HG03442 (cell line): Measurements from ENCODE around the gene KRT74.

ENCODE experiments used
- ATAC-seq: cut with Tn5 transposase; IDR thresholded peaks from one replicate; pipeline ENCODE4 v1.9.1; 2021; ENCODE audit warnings: mild to moderate bottlenecking, moderate library complexity; ENCODE audit not compliant: unreplicated experiment

KRT74 gene

DNA sequence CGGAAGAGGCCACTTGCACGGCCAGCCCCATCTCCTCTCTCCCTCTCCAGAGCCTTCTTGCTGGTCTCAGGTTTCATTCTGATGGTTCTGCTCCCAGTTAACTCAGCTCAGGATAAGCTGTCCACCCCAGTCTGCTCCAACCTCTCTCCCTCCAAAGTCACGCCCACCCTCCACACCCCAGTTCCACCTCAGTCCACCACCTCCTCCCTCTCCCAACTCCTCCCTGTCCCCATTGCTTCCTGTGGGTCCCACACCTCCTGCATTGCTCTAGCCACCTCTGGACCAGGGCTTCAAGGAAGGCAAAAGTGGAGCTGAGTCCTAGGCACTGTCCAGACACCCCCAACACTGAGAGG lies 33.8 kb downstream of the KRT74 start:
- no peak for ATAC-seq

DNA sequence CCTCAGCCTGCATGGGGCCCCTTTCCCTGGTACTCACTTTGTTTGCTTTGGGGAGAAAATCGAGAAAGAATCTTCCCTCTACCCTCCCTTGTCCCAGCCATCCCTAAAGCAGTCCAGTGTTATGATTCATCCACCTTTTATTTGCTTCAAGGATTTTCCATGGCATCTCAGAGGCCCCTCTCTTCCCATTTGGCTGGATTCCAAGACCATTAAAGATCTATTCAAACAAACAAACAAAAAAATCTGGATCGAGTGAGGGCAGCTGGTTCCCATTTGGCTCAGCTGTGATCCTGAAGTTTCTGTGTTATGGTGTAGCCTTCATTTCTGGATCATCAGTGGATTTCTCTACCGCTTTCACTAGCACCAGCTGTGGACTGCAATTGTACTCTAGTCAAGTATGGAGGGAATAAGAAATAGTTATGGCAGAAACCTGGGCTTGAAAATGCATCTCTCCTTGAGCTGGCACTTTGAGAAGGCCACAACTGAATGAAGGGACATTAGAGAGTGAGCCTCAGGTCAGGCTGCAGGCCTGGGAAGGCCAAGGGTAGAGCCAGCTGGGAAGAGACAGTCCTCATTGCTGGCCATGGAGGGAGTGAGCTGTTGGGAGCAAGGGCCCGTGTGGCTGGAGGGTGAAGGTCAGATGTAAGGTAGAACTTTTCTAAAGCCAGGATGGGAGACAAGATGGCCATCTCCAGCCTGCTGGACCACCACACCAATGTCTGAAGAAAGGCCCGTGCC lies 34.4 kb downstream of the KRT74 start:
- ATAC-seq: no peak

DNA sequence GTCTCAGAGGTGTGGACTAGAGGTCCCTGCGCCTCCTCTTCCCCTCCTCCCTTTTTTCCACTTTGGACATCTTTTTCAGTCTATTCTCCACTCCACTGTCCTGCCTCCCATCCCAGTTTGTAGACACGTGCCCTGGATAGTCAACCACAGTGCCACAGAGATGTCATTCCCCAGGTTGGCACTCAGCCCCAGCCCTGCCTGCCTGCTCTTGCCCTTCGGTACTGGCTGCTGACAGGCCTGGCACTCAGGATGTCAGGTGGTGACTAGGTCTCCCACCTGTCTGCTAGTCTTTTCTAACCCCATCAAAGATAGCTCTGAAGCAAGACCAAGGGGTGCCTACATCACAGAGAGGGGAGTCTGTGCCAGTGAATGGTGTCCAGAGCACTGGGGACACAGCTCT lies 36.5 kb downstream of the KRT74 start:
- no peak for ATAC-seq

DNA sequence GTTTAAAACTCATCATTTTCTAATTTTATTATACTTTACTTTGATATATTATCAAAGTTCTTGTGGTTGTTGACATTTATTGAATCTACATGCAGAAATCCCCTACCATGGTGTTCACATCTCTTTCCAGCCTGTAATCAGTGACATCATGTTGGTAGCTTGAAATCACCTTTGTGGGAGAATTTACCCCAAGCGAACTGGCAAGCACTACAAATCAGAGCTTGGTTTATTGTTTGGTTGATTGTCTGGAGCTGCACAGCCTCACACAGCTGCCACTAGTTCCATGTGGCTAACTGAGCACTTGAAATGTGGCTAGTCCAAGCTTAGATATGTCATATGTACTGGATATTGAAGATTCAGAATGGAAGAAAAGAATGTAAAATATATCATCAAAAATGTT lies 38.1 kb downstream of the KRT74 start:
- no peak for ATAC-seq

DNA sequence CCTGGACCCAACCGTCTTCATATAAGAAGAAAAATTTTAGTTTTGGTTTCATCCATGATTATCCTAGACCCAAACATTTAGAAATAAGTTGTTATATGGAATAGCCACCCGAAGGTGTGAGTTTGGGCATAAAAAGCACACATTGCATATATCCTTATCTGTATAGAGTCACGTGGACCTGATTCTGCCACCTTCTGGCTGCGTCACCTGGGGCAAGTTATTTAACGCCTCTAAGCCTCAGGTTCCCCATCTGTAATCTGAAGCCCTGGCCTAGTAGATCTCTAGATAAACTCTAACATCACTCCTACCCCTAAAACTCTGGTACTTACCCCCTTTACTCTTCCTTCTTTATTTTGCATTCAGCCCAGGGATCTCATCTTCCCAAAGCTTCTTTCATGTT lies 39.2 kb downstream of the KRT74 start:
- ATAC-seq: no peak

DNA sequence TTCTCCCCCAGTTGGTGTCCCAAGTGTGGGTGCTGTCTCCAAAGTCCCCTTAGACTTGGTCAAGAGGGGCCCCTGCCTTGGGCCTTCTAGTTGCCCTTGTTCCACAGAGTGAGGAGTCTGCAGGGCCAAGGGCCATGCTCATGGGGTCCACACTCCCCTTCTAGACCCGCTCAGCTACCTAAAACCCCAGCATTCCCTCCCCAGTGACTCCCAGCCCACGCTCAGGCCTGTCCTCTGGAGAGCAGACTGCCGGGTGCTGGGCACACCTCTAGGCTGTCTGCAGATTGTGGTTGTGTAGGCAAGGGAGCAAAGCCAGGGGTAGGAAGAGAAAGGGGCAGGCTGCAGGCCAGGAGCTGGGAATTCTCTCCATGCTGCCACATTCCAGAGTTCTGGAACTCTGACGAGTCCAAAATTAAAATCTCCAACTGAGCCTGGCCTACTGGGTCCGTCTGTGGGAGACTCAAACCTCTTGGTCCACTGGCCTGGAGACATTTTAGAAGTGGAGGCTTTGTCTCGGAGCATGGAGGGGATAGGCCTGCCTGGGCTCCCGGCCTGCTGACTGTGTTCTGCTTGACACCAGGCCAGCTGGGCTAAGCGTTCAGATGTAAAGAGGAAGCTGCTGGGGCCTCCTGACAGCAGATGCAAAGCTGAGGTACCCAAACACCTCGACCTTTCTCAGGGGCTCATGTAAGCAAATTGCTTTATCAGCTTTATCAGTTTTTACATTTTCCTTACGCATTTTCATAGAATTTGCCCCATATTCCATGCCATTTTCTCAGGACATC lies 39.8 kb downstream of the KRT74 start:
- ATAC-seq: no peak

DNA sequence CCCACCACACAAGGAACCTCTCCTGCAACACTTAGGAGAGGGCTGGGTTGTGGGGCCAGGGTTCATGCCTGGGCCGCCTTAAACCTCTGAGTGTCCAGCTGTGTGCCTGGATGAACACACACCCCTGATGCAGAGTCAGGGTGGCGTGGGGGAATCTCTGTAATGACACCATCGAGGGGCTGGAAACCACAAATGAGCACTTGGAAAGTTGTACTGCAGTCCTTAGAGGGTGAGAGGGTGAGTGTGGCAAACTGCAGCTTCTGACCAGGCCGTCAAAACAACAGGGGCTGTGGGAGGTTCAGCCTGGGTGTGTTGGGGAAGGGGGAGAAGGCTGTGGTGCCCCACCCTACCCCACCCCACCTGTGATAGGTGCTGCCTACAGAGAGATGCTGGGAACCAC lies 41.0 kb downstream of the KRT74 start:
- ATAC-seq: no peak

DNA sequence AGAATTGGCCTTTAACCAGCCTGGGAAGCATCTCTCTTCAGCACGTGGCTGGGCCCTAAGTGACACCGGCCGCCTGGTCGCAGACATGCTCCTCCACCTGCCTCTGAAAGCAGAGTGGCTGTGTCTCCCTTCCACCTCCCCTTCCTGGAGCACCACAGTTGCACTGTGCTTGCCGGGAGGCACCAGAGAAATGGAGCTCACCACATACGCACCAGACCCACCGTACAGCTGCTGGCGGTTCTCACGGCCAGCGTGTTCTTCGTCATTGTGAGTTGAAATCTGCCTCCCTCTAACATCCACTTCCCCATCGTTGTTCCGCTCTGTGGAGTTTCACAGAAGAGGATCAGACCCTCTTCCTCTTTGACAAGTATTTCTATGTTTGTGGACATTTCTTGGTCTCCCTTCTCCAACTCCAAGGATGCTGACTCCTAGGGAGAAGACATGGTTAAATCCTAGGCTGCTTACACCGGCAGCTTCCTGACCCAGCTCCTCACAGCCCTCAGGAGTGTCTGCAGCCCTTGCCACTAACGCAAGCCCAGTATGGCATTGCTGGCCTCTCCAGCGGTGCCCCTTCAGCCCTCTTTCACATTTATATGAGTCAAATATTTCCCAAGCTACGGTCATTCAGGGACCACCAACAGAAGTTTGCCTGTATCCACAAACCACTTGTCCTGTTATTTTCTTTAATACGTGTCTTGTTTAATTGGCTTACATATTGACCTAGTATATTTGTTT lies 41.9 kb downstream of the KRT74 start:
- no peak for ATAC-seq

DNA sequence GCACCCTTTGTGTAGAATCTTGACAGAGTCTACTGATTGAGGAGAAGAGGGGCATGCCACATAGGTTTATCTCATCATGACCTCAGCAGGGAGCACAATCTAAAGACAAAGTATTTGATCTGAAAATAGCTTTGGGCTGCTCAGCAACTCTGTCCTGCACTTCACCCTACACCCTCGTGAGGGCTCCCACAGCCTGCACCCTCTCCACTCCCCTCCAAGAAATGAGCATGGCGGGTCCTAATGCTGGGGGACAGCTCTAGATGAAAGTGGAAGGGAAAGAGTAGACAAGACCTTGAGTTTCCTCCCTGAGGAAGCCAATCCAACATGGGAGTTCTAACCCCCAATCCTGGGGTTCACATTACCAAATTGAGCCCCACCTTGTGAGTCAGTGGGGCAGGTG lies 42.7 kb downstream of the KRT74 start:
- ATAC-seq: no peak

DNA sequence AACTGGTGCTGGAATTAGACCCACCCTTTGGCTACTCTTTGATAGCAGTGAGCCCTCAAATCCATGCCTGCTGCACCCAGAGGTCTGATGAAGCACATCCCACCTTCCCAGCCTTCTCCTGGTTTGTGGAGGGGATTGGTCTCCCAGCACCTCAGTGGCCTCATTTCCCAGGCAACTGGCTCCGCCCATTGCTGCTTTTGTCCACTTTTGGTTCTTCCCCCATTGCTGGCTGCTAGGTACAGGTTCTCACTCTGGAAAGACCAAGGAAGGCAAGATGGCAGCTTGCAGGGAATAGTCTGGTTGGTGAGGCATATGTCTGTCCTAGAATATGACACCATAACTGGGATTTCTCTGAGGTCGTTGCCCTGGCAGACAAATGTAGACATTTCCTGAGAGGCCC lies 43.3 kb downstream of the KRT74 start:
- ATAC-seq: no peak

DNA sequence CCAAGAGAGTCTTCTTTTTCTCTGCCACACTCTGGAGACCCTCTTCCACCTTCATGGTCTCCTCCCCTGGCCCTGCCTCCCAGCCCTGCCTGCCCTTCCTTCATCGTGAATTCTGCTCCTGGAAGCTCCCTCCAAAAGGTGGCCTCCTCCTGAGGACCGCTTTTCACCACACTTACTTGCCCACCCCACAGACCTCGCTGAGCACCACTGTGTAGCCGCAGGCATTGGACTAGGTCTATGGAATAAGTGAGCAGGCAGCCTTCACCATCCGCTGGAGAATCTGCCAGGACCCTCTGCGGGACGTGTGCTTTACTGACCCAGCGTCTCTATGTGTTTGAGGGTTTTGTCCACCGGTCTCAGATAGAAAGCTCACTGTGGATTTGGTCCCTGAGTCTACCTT lies 43.8 kb downstream of the KRT74 start:
- ATAC-seq: no peak

DNA sequence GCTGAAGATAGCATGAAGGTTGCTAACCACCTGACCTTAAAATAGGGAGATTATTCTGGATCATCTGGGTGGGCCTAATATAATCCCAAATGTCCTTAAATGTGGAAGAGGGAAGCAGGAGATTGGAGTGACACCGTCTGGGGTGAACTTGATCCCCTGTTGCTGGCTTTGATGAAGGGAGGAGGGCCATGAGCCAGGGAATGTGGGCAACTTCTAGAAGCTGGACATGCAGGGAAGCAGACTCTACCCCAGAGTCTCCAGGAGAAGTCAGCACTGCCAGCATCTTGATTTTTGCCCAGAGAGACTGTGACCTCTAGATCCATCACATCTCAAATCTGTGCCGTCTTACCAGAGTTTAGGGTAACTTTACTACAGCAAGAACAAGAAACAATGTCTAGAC lies 44.2 kb downstream of the KRT74 start:
- ATAC-seq: no peak

DNA sequence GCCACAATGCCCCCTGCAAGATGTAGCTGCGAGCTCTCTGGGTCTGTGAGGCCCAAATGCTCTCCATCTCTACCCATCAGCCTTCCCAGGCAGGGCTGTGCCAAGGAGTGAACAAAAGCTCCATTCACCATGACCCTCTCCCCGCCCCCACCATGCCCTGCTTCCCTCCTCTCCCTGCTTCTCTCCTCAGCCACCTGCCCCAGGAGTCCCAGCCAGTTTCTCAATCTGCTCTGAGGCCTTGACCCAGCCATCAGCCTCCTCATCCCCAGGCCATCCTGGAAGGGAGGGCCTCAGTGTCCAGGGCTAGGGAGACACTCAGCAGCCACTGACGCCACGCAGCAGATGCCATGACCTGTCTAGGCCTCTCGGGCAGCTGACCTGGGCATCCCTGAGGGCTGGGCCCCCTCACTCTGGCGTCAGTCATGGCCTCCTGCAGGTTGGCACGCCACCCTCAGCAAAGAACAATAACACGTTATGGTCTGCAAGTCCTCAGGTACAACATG lies 45.0 kb downstream of the KRT74 start:
- no peak for ATAC-seq

DNA sequence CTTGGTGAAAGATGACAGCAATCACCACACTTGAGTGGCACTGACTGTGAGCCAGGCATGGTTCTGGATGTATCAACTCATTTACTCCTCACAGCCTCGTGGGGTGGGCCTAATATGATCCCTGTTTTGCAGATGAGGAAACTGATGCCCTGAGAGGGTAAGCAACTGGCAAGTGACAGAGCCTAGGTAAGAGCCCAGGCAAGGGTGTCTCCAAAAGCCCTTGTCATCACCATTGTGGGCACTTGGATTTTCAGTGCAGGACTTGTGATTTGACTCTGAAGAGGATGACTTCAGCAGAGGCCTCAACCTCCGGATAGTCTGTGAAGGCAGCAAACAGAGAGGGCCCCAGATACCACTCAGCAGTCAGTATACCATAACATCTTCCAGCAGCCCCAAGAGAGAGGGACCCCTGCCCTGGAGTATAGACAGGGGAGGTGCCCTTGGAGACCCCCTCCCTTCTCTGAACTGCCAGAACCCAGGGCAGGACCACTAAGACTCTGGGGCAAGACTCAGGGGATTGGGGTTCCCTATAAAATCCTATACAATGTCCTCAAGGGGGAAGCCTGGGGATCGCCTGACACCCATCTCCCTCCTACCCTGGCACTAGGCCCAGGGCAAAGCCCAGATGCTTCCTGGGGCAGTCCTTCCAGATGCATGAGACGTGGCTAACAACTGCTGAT lies 46.4 kb downstream of the KRT74 start:
- ATAC-seq: no peak

DNA sequence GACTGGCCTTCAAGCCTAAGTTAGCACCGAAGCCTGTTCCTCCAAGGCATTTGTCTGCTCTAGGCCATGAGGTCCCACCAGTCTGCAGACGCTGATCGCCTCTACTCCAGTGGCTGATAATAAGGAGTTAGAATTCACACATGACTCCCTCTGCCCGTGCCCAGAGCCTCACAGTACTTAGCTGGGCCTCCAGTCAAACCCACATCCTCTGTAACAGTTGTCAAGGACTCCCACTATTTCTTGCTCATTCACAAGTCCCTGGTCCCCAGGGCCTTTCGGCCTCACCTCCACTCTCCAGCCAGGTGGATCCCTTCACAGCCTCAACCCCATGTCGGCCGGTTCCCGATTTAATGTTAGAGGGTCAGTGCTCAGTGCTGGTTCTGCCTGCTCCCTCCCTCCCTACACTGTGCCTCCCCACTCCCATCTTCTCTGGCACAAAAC lies 47.1 kb downstream of the KRT74 start:
- no peak for ATAC-seq

DNA sequence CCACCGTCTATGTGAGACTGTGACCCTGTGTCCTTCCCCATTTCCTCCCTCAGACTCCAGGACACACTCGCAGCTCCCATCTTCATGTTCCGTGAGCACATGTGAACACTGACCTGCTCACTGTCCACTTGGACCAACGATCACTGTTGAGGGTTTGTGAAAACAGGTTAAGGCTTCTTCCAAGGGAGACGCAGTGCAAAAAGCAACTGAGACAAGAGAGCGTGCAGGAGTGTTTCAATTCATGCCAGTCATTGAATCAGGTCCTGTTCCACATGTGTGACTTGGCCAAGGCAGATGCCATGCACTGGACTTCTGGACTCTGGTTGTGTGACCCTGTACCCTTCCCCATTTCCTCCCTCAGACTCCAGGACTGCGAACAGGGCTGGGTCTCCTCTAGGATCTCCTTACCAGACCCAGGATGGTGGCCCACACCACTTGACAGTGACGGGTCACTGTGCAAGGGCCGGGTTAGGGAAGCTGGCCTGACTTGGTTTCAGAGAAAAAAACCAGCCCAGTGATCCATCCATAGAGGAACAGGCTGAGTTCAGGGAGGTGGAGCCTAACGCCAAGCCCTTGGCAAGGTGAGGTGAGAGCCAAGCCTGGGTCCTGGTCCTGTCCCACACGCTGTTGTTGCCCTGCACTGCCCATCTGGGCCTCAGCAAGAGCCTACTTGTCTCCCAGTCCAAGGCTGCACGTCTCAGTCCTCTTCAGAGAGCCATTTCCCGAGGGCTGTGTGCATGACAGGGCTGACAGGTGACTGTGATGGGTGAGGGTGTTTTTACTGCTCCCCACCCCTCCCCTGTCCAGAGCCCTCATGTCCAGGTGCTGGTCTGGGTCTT lies 47.8 kb downstream of the KRT74 start:
- ATAC-seq: no peak

DNA sequence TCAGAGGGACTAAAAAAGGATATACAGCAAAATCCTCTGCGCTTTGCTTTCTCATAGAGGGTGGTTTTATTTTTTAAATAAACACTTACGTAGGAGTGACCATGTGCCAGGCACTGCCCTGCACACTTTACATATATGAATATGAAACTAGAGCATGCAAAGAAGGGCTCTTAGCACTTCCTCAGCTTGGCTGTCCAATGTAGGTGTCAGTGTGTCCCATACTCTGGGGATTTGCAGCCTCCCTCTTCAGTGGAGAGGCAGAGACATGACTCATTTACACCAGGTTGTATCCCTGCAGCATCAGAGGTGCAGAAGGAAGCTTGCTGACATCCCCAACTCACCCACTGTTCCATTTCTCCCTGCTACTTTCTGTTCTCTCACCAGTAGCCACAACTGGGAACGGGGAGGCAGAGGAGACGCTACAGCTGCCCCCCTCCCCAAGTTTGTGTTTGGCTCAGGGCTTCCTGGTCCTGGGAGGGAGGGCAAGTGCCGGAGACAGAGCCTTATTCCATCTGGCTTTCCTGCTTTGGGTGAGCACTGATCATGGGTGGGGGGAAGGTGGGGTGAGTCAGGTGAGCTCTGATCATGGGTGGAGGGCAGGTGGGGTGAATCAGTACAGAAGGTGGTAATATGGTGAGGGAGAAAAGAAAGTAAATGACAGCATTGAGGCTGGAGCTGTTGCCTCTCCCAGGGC lies 48.6 kb downstream of the KRT74 start:
- no peak for ATAC-seq

DNA sequence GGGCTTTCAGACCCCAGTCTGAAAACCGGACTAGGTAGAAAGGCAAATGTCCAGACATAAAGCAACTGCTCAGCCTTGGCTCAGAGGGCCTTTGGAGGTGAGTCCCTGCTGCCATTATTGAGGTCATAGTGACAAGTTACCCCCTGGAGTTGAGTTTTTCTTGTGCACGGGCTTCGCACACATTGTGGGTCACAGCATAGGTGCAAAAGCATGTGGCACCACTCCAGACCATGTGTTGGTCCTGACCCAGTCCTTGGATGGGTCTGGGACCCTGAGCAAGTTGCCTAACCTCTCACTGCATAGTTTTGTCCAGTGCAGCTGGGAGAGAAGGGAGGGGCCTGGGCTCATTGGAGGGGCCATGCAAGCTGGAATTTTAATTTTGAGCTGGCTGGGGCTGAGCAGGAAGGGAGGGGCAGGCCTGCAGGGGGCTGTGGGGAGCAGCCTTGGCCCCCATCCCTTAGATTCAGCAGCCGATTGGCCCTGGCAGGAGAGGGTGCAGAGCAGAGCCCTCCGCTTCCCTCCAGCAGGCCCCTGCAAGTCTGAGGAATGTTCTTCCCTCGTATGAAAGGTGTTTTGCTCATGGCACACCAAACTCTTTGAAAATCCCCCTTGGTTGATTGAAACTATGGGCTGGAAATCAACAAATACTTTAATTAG lies 49.3 kb downstream of the KRT74 start:
- ATAC-seq: no peak

DNA sequence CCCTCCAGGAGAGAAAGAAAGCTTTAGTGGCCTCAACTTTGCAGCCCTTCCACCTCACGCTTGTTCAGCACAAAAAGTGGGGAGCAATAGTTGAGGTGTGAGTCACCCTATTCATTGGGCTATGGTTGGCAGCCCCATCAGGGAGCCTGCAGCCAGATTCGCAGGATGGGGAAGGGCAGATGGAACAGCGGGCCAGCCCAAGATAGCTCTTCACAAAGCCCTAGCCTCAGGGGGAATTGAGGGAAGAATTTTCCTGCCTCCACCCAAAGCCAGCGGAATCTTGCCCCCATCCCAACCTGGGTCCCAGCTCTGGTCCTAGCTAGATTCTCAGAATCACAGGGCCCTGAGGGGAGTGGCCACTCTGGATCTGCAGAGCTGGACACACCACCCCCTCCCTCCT lies 49.8 kb downstream of the KRT74 start:
- ATAC-seq: no peak
